Endodermal cell (in vitro differentiated cells): ENCODE results near the gene CAPRIN1. TPM values are rescaled to one million over a fixed set of nuclear protein-coding genes. Genes with fewer than 3 reads are reported as not detected.
"Not testable (repeated sequence)": the region's sequence is repeated elsewhere in the genome, so short reads cannot be mapped to it uniquely, and the experiment has no call there.

ENCODE experiments used
- DNase-seq: peaks from one replicate; pipeline ENCODE4 v3.0.0-alpha.2; 2017
- H3K27ac ChIP-seq: 2 replicates; pipeline ENCODE4 v1.5.1; 2013; ENCODE audit warnings: mild to moderate bottlenecking, low read depth, low read length, moderate library complexity
- H3K27me3 ChIP-seq: 2 replicates; pipeline ENCODE4 v1.6.1; 2013; ENCODE audit warnings: mild to moderate bottlenecking, low read length, moderate library complexity; ENCODE audit not compliant: insufficient read depth, control insufficient read depth, poor library complexity, severe bottlenecking
- H3K36me3 ChIP-seq: 2 replicates; pipeline ENCODE4 v1.7.0; 2013; ENCODE audit warnings: mild to moderate bottlenecking, low read length, moderate library complexity; ENCODE audit not compliant: control insufficient read depth, insufficient read depth
- H3K4me1 ChIP-seq: one replicate; pipeline ENCODE4 v1.7.0; 2013; ENCODE audit warnings: low read length; ENCODE audit not compliant: control insufficient read depth, insufficient read depth
- H3K4me3 ChIP-seq: 2 replicates; pipeline ENCODE4 v1.5.1; 2013; ENCODE audit warnings: mild to moderate bottlenecking, low read length, moderate library complexity
- H3K9ac ChIP-seq: 2 replicates; pipeline ENCODE4 v1.6.1; 2013; ENCODE audit warnings: mild to moderate bottlenecking, low read length, moderate library complexity; ENCODE audit not compliant: poor library complexity, severe bottlenecking; ENCODE audit errors: extremely low read depth
- H3K9me3 ChIP-seq: 2 replicates; pipeline ENCODE4 v1.6.1; 2013; ENCODE audit warnings: mild to moderate bottlenecking, low read length, moderate library complexity; ENCODE audit not compliant: control insufficient read depth
- H3K27ac Mint-ChIP-seq: 2 replicates; pipeline ENCODE4 v1.8.0; 2020; ENCODE audit warnings: mixed read lengths
- H3K27me3 Mint-ChIP-seq: 2 replicates; pipeline ENCODE4 v1.8.0; 2021; ENCODE audit warnings: mild to moderate bottlenecking, mixed read lengths; ENCODE audit not compliant: insufficient read depth
- H3K36me3 Mint-ChIP-seq: 2 replicates; pipeline ENCODE4 v1.8.0; 2020; ENCODE audit warnings: low read depth, mixed read lengths
- H3K4me1 Mint-ChIP-seq: 2 replicates; pipeline ENCODE4 v1.8.0; 2020; ENCODE audit warnings: mixed read lengths
- H3K4me3 Mint-ChIP-seq: 2 replicates; pipeline ENCODE4 v1.8.0; 2020; ENCODE audit warnings: mild to moderate bottlenecking, moderate library complexity, mixed read lengths
- H3K9me3 Mint-ChIP-seq: 2 replicates; pipeline ENCODE4 v1.8.0; 2020; ENCODE audit warnings: mild to moderate bottlenecking, mixed read lengths
- WGBS, 2 experiments: methylation state at CpG; one replicate each; pipeline versions ENCODE4 v1.1.5 to v1.1.7; 2013; ENCODE audit warnings: missing lambda C conversion rate in 2 of 2, mixed read lengths in 1 of 2; ENCODE audit not compliant: insufficient coverage in 1 of 2, insufficient read length in 1 of 2; 5-methylcytosine and 5-hydroxymethylcytosine counted together
- total RNA-seq, 2 donors: library from RNA; stranded (reverse); fragmentation: NEBNext Ultra II Directional in 1 of 2; extraction: Animal tissue kit (Norgen Biotek cat#: 25700) in 1 of 2; gene quantifications; 2 replicates in 1 of 2; 3 replicates in 1 of 2; pipeline ENCODE4 v1.2.1, GENCODE V29; 2021
- TF ChIP-seq, protein P1 (sequence below): fragments of 200-600 bp; sonication (generic); conservative IDR thresholded peaks from 2 replicates; pipeline ENCODE4 v1.5.0; 2021; ENCODE audit warnings: antibody characterized with exemption, mild to moderate bottlenecking

The CAPRIN1 gene
- total RNA-seq, 2 donors from 2014 or later, result 226 to 241 TPM

DNA sequence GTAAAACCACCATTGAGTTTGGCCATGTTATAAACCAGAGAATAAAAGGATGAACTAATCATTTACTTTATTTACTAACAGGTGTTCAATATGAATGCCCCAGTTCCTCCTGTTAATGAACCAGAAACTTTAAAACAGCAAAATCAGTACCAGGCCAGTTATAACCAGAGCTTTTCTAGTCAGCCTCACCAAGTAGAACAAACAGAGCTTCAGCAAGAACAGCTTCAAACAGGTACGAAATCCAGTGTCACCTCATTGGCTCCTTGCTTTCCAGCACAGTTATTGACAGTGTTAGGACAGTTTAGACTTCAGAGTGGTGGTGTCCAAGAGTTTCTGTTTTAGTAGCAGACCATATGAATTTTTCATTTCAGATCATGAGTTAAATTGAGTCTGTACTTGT lies 40.3 kb downstream of the CAPRIN1 start:
- WGBS, 2 experiments, result 71 to 97% methylated on average over 1 of the region's 1 CpG
- H3K4me3 ChIP-seq, result no peak overlapping the region
- no peak overlapping the region for H3K27ac ChIP-seq
- H3K27me3 Mint-ChIP-seq, result no peaks in the 10 kb centered on the region
- H3K9ac ChIP-seq, result no peak overlapping the region
- no peaks in the 10 kb centered on the region for H3K4me1 Mint-ChIP-seq
- peaks cover 89% of the 10 kb centered on the region for H3K36me3 Mint-ChIP-seq
- peaks cover 2% of the 10 kb centered on the region for H3K9me3 ChIP-seq
- DNase-seq, result no peak
- no peaks in the 10 kb centered on the region for H3K9me3 Mint-ChIP-seq
- H3K27me3 ChIP-seq, result no peaks in the 10 kb centered on the region
- no peaks in the 10 kb centered on the region for H3K4me1 ChIP-seq
- no peak overlapping the region for H3K27ac Mint-ChIP-seq
- TF ChIP-seq, protein P1, sequence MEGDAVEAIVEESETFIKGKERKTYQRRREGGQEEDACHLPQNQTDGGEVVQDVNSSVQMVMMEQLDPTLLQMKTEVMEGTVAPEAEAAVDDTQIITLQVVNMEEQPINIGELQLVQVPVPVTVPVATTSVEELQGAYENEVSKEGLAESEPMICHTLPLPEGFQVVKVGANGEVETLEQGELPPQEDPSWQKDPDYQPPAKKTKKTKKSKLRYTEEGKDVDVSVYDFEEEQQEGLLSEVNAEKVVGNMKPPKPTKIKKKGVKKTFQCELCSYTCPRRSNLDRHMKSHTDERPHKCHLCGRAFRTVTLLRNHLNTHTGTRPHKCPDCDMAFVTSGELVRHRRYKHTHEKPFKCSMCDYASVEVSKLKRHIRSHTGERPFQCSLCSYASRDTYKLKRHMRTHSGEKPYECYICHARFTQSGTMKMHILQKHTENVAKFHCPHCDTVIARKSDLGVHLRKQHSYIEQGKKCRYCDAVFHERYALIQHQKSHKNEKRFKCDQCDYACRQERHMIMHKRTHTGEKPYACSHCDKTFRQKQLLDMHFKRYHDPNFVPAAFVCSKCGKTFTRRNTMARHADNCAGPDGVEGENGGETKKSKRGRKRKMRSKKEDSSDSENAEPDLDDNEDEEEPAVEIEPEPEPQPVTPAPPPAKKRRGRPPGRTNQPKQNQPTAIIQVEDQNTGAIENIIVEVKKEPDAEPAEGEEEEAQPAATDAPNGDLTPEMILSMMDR, result no peak
- H3K36me3 ChIP-seq, result peaks cover 96% of the 10 kb centered on the region
- no peak overlapping the region for H3K4me3 Mint-ChIP-seq

DNA sequence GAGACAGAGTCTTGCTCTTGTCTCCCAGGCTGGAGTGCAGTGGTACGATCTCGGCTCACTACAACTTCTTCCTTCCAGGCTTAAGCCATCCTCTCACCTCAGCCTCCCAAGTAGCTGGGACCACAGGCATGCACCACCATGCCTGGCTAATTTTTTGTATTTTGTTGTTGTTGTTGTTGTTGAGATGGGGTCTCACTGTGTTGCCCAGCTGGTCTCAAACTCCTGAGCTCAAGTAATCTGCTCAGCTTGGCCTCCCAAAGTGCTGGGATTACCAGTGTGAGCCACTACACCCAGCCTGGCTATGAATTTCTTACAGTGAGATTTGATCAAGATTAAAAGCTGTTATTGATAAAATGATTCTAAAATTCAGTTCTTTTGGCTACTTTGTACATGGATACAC lies 43.4 kb downstream of the CAPRIN1 start:
- not testable (repeated sequence) for H3K9ac ChIP-seq, H3K27me3 ChIP-seq, H3K4me1 ChIP-seq, H3K27ac ChIP-seq, DNase-seq, H3K27me3 Mint-ChIP-seq, H3K9me3 ChIP-seq, H3K9me3 Mint-ChIP-seq, H3K4me1 Mint-ChIP-seq, H3K27ac Mint-ChIP-seq, H3K4me3 Mint-ChIP-seq, H3K4me3 ChIP-seq
- 96 to 100% methylated on average over 2 of the region's 2 CpGs for WGBS, 2 experiments
- peaks cover 99% of the 10 kb centered on the region for H3K36me3 ChIP-seq
- H3K36me3 Mint-ChIP-seq, result peaks cover 95% of the 10 kb centered on the region

DNA sequence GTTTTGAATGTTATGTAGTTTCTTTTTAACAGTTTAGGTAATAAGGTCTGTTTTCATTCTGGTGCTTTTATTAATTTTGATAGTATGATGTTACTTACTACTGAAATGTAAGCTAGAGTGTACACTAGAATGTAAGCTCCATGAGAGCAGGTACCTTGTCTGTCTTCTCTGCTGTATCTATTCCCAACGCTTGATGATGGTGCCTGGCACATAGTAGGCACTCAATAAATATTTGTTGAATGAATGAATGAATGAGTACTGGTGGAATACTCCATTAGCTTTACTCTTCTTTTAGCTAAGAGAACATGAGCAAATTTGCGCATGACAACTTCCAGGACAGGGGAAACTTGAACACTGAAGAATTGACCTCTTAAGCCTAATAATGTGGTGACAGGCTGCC lies 47.3 kb downstream of the CAPRIN1 start:
- Histone ChIP-seq H3K9me3 (no peaks in the 10 kb centered on the region), H3K36me3 (peaks cover 93% of the 10 kb centered on the region), H3K27ac (no peak overlapping the region), H3K4me1 (no peaks in the 10 kb centered on the region), H3K9ac (no peak overlapping the region), H3K27me3 (no peaks in the 10 kb centered on the region), H3K4me3 (no peak overlapping the region)
- Mint-ChIP-seq H3K4me1 (no peaks in the 10 kb centered on the region), H3K27ac (no peak overlapping the region), H3K27me3 (no peaks in the 10 kb centered on the region), H3K36me3 (peaks cover 69% of the 10 kb centered on the region), H3K4me3 (no peak overlapping the region), H3K9me3 (no peaks in the 10 kb centered on the region)
- TF ChIP-seq, protein P1, result no peak
- no peak for DNase-seq
- 98 to 100% methylated on average over 1 to 2 of the region's 2 CpGs for WGBS, 2 experiments

- Histone ChIP-seq H3K4me3 (peak overlapping the region; percentile 92), H3K27me3 (no peaks in the 10 kb centered on the region), H3K27ac (peak overlapping the region; percentile 91), H3K9me3 (no peaks in the 10 kb centered on the region), H3K36me3 (peaks cover 52% of the 10 kb centered on the region), H3K9ac (peak overlapping the region; percentile 89), H3K4me1 (no peaks in the 10 kb centered on the region)
- Mint-ChIP-seq H3K27ac (peak overlapping the region; percentile 99), H3K9me3 (no peaks in the 10 kb centered on the region), H3K4me1 (peaks cover 16% of the 10 kb centered on the region), H3K4me3 (peak overlapping the region; percentile 94), H3K36me3 (peaks cover 26% of the 10 kb centered on the region), H3K27me3 (no peaks in the 10 kb centered on the region)
- TF ChIP-seq, protein P1, result no peak
- 34 to 48% methylated on average over 5 to 6 of the region's 6 CpGs for WGBS, 2 experiments
- DNase-seq, result no peak
Measured at GRCh38 chr11:34104680-34105078, 53.1 kb downstream of the CAPRIN1 start.
